GM19099 (cell line): ENCODE data around the gene C1QL4.

Source experiments
- POLR2A ChIP-seq: IDR thresholded peaks from 3 replicates; pipeline ENCODE4 v1.6.1; 2011; ENCODE audit warnings: low read depth; ENCODE audit not compliant: insufficient read length; ENCODE audit errors: extremely low read depth

The C1QL4 gene

GRCh38 chr12:49330631-49331379 is 6.2 kb downstream of the C1QL4 start:
- no peak for TF ChIP-seq POLR2A

- TF ChIP-seq POLR2A, result no peak
Measured at GRCh38 chr12:49330032-49330619, 6.9 kb downstream of the C1QL4 start.

DNA sequence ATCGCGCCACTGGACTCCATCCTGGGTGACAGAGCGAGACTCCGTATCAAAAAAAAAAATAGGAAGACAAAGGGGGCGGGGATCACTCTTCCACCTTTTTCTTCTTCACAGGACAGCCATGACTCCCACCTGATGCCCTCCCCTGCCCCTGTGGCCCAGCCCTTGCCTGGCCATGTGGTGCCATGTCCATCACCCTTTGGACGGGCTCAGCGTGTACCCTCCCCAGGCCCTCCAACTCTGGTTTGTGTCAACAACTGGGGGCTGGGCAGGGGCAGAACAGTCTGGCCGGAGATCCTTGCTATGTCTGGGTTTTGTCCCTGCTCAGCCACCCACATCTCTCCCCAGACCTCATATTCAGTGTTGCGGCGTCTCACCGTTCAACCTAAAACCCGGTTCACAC is 8.2 kb downstream of the C1QL4 start:
- TF ChIP-seq POLR2A, result no peak

- TF ChIP-seq POLR2A, result no peak
Measured at GRCh38 chr12:49327887-49328286, 9.1 kb downstream of the C1QL4 start.

- TF ChIP-seq POLR2A, result no peak
Measured at GRCh38 chr12:49327368-49327767, 9.6 kb downstream of the C1QL4 start.

DNA sequence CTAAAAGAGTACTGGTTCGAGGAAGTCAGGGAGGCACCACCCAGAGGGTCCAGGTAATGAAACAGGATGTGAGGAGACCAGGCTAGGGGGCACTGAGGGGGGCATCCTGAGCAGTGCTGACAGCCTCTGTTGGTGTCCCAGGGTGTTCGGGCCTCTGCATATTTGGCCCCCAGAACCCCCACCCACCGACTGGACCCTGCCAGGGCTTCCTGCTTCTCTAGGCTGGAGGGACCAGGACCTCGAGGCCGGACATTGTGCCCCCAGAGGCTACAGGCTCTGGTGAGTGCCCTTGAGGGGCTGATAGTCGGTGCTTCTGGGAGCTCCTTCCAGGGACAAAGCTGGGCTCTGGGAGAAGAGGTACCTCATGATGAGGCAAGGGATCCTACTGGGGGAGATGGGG is 11.4 kb downstream of the C1QL4 start:
- TF ChIP-seq POLR2A, result peak; percentile 19

DNA sequence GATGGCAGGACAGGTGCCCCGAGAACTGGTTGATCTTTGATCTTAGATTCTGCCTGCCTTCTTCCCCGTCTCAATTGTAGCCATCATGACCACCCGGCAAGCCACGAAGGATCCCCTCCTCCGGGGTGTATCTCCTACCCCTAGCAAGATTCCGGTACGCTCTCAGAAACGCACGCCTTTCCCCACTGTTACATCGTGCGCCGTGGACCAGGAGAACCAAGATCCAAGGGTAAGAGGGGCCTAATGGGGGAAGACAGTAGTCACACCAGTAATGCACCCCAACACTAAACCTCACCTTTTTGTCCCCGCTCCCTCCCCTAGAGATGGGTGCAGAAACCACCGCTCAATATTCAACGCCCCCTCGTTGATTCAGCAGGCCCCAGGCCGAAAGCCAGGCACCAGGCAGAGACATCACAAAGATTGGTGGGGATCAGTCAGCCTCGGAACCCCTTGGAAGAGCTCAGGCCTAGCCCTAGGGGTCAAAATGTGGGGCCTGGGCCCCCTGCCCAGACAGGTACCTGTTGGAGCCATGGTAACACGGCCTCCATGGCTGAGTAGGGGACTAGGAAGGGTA is 13.4 kb downstream of the C1QL4 start:
- TF ChIP-seq POLR2A, result no peak

- peak; percentile 83 for TF ChIP-seq POLR2A
Measured at GRCh38 chr12:49322708-49323523, 14.1 kb downstream of the C1QL4 start, which contains the start of gene TROAP. TSS of gene TROAP (plus strand) at chr12:49323255. CDS start at chr12:49323609, 354 bp downstream.

- TF ChIP-seq POLR2A, result no peak
Measured at GRCh38 chr12:49322367-49322707, 14.7 kb downstream of the C1QL4 start.

DNA sequence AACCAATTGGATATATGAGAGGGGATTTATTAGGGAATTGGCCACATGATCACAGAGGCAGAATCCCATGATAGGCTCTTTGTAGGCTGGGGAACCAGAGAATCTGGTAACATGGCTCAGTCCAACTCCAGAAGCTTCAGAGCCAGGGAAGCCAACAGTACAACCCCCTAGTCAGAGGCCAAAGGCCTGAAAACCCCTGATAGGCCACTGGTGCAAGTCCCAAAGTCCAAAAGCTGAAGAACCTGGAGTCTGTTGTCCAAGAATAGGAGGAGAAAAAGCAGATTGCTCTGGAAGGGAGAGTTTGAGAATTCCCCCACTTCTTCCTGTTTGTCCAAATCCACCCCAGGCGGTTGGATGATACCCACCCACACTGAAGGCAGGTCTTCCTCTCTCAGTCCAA is 22.2 kb downstream of the C1QL4 start:
- TF ChIP-seq POLR2A, result no peak

- no peak for TF ChIP-seq POLR2A
Measured at GRCh38 chr12:49309386-49309785, 27.6 kb downstream of the C1QL4 start.

DNA sequence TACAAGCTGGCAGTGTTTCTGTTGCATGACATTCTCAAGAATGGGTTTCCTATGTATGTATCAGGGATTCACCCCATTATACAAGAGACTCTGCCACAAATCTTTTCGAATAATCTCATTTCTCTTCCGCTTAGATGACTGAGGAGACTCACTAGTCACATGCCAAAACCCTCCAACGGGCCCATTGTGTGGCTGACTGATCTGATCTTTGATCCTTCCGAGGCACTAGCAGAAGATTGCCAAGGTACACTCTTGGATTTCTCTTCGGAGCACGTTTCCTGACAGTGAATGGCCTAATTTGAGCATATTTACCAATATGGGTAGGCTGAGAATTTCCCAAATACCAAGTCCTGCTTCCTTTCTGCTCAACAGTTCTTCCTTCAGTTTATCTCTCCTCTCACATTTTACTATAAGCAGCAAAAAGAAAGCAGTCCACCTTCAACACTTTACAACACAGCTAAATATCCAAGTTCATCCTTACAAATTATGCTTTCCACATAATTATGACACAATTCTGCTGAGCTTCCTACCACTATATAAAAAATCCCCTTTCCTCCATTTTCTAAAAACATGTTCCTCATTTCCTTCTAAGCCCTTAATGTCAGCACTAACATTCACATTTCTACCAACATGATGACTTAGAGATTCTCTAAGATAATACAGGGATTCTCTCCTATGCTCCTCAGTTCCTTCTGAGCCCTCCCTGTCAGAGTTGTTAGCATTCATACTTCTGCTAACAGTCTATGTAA is 31.1 kb downstream of the C1QL4 start:
- no peak for TF ChIP-seq POLR2A

DNA sequence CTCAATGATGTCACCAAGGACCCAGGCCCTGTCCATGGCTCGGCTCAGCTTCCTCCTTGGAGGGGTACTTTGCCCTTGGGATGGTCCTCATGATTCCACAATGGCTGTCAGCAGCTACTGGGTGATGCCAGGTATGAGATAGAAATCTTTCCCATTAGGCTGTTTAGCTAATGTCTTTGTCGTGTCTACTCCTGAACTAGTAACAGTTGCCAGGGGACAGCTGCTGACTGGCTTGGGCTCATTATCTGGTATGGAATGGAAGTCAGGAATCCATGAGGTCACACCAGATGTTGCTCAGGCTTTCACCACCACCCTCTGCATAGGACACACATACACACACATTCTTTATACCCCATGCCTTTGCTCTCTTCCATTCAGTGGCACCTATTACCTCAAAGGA is 32.8 kb downstream of the C1QL4 start:
- no peak for TF ChIP-seq POLR2A

DNA sequence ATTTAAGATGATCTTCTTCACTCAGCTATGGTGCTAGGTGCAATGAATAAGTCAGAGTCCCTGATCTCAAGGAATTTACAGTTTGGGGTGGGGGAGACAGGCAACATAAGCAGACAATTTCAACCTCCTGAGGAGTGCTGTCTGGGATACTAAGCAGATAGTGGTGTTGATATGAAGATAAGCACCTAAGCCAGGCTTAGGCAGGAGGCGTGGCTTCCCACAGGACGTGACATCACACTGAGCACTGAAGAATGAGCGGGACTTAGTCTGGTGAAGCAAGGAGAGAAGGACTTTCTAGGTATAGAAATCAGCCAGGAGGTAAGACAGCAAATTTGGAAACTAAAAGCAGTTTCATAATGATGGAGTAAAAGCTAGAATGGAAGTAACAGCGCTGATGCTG is 35.2 kb downstream of the C1QL4 start:
- TF ChIP-seq POLR2A, result no peak

GRCh38 chr12:49298160-49298559 is 38.8 kb downstream of the C1QL4 start:
- TF ChIP-seq POLR2A, result no peak
